K562 (cell line): ENCODE data around the gene WDR54.

Experiments used
- BDP1 ChIP-seq: IDR thresholded peaks from 3 replicates; pipeline ENCODE4 v1.6.1; 2011; ENCODE audit not compliant: insufficient read length, insufficient read depth
- NRF1 ChIP-seq, 2 experiments: fragments of 450-650 bp; IDR thresholded peaks in 1 of 2; conservative IDR thresholded peaks in 1 of 2; 2 replicates each; pipeline ENCODE4 v1.6.1; 2014; ENCODE audit warnings: mild to moderate bottlenecking in 2 of 2
- SETDB1 ChIP-seq: IDR thresholded peaks from one replicate; pipeline ENCODE4 v1.6.1; 2012; ENCODE audit warnings: low read length, control low read depth, inconsistent platforms
- SMC3 ChIP-seq: conservative IDR thresholded peaks from 2 replicates; pipeline ENCODE4 v1.6.1; 2011; ENCODE audit warnings: low read depth, low read length, improper control_type of control experiment; ENCODE audit not compliant: insufficient read depth
- SP2 ChIP-seq: IDR thresholded peaks from 2 replicates; pipeline ENCODE4 v1.6.1; 2011; ENCODE audit warnings: mild to moderate bottlenecking, low read depth, low read length, moderate library complexity; ENCODE audit not compliant: poor library complexity, severe bottlenecking; ENCODE audit errors: extremely low read depth
- TF ChIP-seq, protein P1 (sequence below), 3 experiments: IDR thresholded peaks in 2 of 3; conservative IDR thresholded peaks in 1 of 3; 2 replicates each; pipeline ENCODE4 v1.5.1; 2011 to 2012; ENCODE audit warnings: low read length in 3 of 3, mild to moderate bottlenecking in 3 of 3, control low read depth in 2 of 3, improper control_type of control experiment in 1 of 3, inconsistent platforms in 1 of 3, low read depth in 1 of 3, mixed read lengths in 1 of 3, moderate library complexity in 1 of 3; ENCODE audit not compliant: insufficient read depth in 2 of 3

- TF ChIP-seq SP2 (no peak), BDP1 (no peak), SMC3 (no peak), NRF1 (conservative IDR thresholded peaks at IDR 0.05 in 1 of 2, IDR thresholded peaks at IDR 0.05 in 1 of 2) (no peak), SETDB1 (no peak)
- TF ChIP-seq, protein P1, sequence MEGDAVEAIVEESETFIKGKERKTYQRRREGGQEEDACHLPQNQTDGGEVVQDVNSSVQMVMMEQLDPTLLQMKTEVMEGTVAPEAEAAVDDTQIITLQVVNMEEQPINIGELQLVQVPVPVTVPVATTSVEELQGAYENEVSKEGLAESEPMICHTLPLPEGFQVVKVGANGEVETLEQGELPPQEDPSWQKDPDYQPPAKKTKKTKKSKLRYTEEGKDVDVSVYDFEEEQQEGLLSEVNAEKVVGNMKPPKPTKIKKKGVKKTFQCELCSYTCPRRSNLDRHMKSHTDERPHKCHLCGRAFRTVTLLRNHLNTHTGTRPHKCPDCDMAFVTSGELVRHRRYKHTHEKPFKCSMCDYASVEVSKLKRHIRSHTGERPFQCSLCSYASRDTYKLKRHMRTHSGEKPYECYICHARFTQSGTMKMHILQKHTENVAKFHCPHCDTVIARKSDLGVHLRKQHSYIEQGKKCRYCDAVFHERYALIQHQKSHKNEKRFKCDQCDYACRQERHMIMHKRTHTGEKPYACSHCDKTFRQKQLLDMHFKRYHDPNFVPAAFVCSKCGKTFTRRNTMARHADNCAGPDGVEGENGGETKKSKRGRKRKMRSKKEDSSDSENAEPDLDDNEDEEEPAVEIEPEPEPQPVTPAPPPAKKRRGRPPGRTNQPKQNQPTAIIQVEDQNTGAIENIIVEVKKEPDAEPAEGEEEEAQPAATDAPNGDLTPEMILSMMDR (IDR thresholded peaks at IDR 0.05 in 2 of 3, conservative IDR thresholded peaks at IDR 0.05 in 1 of 3; ENCODE audit: insufficient read depth in 2 of 3, low read depth in 1 of 3, low read length in 3 of 3), result no peak
These were observed 9.0 kb downstream of the WDR54 start for GRCh38 chr2:74430502-74430901.
